Memory B cell (primary cell): Measurements from ENCODE around the gene SF3B6.
"Not testable (repeated sequence)": the region's sequence is repeated elsewhere in the genome, so short reads cannot be mapped to it uniquely, and the experiment has no call there.

Experiments used
- ATAC-seq: fragments of 150-1000 bp; cut with Tn5 transposase; 2 replicates; pipeline ENCODE4 v1.10.0; 2021; ENCODE audit warnings: low read depth, mild to moderate bottlenecking, moderate library complexity
- DNase-seq, 2 donors: peaks; one replicate each; pipeline ENCODE4 v3.0.0; 2022; ENCODE audit warnings: low spot score in 2 of 2
- H3K27ac Mint-ChIP-seq: one replicate; pipeline ENCODE4 v1.8.0; 2022; ENCODE audit warnings: mild to moderate bottlenecking, moderate library complexity, mixed read lengths
- H3K27me3 Mint-ChIP-seq: one replicate; pipeline ENCODE4 v1.8.0; 2022; ENCODE audit warnings: mixed read lengths
- H3K36me3 Mint-ChIP-seq: one replicate; pipeline ENCODE4 v1.8.0; 2022; ENCODE audit warnings: mild to moderate bottlenecking, mixed read lengths
- H3K4me1 Mint-ChIP-seq: one replicate; pipeline ENCODE4 v1.8.0; 2022; ENCODE audit warnings: mixed read lengths
- H3K4me3 Mint-ChIP-seq: one replicate; pipeline ENCODE4 v1.8.0; 2022; ENCODE audit warnings: mild to moderate bottlenecking, moderate library complexity, mixed read lengths
- H3K9me3 Mint-ChIP-seq: one replicate; pipeline ENCODE4 v1.8.0; 2022; ENCODE audit warnings: mixed read lengths

SF3B6 gene, protein sequence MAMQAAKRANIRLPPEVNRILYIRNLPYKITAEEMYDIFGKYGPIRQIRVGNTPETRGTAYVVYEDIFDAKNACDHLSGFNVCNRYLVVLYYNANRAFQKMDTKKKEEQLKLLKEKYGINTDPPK

DNA sequence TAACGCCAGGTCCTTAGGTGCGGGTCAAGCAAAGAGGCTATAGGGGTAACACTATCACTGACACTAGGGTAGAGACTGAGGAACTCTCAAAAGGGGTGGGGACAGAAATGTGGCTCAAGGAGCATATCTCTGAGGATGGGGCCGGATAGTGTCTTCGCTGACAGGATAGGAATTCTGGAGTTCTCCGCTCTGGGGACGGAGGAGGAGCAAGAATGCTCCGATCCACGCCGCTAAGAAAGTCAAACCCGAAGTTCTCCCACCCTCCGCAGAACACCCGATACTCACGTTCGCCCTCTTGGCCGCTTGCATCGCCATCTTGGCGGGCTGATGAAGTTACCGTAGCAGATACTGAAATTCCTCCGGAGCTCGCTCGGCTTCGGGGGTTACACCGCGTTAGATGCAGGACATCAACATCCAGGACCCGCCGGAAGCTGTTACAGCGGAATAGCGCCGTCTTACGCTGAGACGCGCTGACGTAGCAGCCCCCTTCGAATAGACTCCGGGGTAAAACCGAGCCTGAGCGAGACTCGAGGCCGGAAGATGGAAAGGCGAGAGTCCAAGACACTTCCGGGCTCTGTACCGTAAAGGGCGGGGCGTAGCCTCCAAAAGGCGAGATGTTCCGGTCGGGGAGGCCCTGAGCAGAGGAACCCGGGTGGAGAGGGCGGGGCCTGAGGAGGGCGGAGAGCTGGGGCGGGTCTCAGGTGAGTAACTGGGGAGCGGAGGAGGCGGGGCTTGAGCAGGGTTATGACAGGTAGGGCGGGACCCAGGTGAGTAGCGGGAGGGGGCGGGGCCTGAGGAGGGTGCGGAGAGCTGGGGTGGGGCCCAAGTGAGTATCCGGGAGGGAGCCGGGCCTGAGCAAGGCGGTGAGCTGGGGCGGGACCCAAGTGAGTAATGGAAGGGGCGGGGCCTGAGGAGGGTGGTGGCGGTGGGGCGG lies at the start of gene SF3B6:
SF3B6 (minus strand) TSS at position 412 of the 934 bp plus-strand sequence; CDS start at position 315, 97 bp downstream.
- ATAC-seq, result peak; percentile 79
- peaks cover 3% of the 10 kb centered on the region for H3K36me3 Mint-ChIP-seq
- H3K9me3 Mint-ChIP-seq, result no peaks in the 10 kb centered on the region
- peak; percentile 97 to 100 for DNase-seq
- H3K27ac Mint-ChIP-seq, result peak within 1 kb of the TSS; percentile 99
- H3K4me3 Mint-ChIP-seq, result peak within 1 kb of the TSS; percentile 99
- H3K4me1 Mint-ChIP-seq, result peaks cover 18% of the 10 kb centered on the region
- H3K27me3 Mint-ChIP-seq, result no peaks in the 10 kb centered on the region

DNA sequence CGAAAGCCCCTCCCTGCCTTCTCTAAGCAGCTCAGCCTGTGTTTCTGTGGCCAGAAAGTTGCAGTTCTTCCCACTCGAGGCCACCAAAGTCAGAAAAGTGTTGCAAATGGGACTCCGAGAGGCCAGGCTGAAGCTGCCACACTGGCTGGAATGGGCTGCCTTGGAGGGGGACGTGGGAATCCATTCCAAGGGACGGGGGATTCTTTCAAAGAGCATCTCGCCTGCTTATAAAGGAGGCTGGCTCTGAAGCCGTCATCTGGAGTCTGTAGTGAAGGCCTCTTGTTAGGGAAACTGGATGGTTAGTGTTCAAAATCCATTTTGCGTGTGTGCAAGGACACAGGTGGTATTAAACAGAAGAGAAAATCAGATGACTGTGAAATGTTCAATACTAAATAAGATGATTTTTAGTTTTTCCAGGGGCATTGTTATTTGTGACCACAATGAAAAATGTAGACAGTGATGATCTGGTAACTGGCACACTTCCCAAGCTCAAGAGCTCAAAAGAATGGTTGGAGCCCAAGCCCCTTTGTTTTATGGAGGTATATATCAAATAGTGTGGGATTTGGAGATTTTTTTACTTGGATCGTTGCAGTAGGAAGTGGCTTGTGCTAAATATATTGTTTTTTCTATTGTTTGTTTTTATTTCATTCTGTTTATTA lies 47.9 kb upstream of the SF3B6 start:
- ATAC-seq (no peak), DNase-seq (no peak)
- Mint-ChIP-seq H3K9me3 (no peaks in the 10 kb centered on the region), H3K27ac (peak overlapping the region; percentile 92), H3K4me1 (peaks cover 14% of the 10 kb centered on the region), H3K36me3 (no peaks in the 10 kb centered on the region), H3K27me3 (no peaks in the 10 kb centered on the region), H3K4me3 (peak overlapping the region; percentile 88)

DNA sequence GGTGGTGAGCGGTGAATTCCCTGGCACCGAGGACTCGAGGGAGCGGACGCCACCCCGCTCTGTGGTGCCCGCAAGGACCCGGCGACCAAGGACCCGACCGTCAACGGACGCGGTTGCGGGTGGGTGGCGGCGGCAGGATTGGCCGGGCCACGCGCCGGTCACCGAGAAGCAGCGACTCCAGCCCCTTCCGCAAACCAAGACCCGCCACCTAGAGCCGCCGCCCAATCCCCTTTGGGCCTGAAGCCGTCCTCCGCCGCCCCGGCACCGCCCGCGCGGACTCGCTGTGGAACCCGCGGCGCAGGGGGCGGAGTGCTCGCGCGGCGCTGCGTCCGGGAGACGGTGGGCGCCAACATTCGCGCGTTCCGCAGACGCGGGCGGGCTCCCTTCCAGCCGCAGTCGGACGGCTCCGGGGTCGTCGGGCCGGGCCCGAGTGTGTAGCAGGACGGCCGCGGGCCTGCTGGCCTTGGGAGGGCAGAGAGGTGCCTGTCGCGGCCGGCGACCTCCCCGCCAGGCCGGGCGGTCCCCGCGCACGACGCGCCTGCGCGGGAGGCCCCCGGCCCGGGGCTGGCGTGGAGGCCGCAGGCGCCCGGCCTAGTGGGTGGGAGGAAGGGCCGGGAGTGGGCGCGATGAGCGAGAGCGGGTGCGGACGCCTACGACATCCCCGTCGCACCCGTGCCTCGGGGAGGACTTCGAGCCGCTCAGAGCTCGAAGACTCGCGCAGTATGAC lies 47.2 kb upstream of the SF3B6 start, which contains the start of the genes FAM228B and PFN4:
FAM228B (plus strand) TSS at position 275 of the 727 bp plus-strand sequence. CDS start 893 bp downstream, outside the sequence.
PFN4 (minus strand) TSS at position 140 of the 727 bp plus-strand sequence. CDS start 799 bp downstream, outside the sequence.
- ATAC-seq (peak; percentile 89), DNase-seq (peak; percentile 65 to 73)
- H3K27me3 Mint-ChIP-seq, result no peaks in the 10 kb centered on the region
- peaks cover 14% of the 10 kb centered on the region for H3K4me1 Mint-ChIP-seq
- peak within 1 kb of the TSS; percentile 88 for H3K4me3 Mint-ChIP-seq
- no peaks in the 10 kb centered on the region for H3K9me3 Mint-ChIP-seq
- peak within 1 kb of the TSS; percentile 92 for H3K27ac Mint-ChIP-seq
- no peaks in the 10 kb centered on the region for H3K36me3 Mint-ChIP-seq

DNA sequence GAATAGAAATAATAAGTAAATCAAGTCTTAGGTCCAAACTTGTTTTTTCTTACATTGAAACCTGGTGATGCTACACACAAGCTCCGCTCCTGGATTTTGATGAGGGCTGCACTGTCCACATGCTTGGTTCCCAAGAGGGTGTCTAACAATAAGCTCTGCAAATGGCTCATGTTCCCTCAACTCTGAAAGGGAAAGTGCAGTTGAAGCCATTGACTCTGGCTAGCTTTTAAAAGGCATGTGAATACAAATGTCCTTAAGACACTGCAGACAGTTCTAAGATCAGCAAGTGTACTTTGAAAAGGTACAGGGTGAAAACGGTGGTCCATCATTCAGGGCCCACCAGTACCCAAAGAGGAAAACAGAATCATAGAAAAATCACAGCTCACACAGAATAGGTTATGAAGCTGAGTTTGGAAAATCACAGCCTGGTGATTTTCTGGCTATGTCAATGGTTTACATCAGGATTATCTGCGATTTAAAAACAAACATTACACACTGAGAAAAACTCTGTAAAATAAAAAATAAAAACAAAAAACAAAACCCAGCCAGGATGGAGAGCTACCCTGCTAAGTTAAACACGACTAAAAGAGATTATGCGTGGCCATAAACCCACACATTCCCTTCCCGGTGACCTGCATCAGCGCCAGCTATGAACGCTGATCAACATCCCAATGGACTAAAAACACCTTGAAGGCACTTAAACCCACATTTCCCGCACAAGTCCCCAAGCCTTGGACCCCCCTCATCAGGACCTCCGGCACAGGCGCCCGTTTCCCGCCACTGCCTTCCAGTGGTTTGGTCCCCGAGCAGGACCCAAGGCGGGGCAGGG lies 46.5 kb upstream of the SF3B6 start:
- ATAC-seq, result no peak
- peak overlapping the region; percentile 81 for H3K4me3 Mint-ChIP-seq
- peaks cover 14% of the 10 kb centered on the region for H3K4me1 Mint-ChIP-seq
- H3K36me3 Mint-ChIP-seq, result no peaks in the 10 kb centered on the region
- DNase-seq, result no peak
- peak overlapping the region; percentile 92 for H3K27ac Mint-ChIP-seq
- H3K27me3 Mint-ChIP-seq, result no peaks in the 10 kb centered on the region
- no peaks in the 10 kb centered on the region for H3K9me3 Mint-ChIP-seq

DNA sequence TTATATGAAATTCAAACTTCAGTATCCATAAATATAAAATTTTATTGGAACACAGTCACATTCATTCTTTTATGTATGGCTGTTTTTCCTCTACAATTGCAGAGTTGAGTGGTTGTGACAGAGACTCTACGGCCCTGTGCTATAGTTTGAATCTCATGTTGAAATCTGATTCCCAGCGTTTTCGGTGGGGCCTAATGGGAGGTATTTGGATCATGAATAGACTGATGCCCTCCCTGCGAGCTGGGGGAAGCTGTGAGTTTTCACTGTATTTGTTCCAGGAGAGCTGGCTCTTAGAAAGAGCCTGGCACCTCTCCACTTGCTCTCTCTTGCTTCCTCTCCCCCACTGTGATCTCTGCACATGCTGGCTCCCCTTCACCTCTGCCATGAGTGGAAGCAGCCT lies 45.3 kb upstream of the SF3B6 start:
- H3K4me1 Mint-ChIP-seq, result peaks cover 14% of the 10 kb centered on the region
- no peak overlapping the region for H3K27ac Mint-ChIP-seq
- no peak overlapping the region for H3K4me3 Mint-ChIP-seq

DNA sequence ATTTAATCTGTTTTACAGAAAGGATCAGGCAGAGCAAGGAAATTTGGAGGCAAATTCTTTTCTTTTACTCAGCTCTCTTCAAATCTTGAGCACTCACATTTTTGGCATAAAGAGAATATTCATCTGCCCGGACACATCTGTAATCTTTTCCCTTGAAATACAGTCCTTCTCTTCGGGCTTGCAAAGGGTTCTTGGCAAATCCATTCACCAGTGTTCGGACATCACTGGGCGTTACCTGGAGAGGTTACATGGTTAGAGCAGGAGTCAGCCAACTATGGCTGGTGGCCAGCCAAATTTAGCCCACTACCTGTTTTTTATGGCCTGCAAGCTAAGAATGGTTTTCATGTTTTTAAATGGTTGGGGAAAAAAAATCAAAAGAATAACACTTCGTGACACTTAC lies 44.9 kb upstream of the SF3B6 start:
- no peak overlapping the region for H3K4me3 Mint-ChIP-seq
- H3K27ac Mint-ChIP-seq, result no peak overlapping the region
- H3K27me3 Mint-ChIP-seq, result no peaks in the 10 kb centered on the region

More for the DNA sequence above, 45.3 kb upstream of the SF3B6 start:
- DNase-seq, result no peak
- H3K36me3 Mint-ChIP-seq, result no peaks in the 10 kb centered on the region
- H3K27me3 Mint-ChIP-seq, result no peaks in the 10 kb centered on the region
- ATAC-seq, result no peak
- no peaks in the 10 kb centered on the region for H3K9me3 Mint-ChIP-seq

DNA sequence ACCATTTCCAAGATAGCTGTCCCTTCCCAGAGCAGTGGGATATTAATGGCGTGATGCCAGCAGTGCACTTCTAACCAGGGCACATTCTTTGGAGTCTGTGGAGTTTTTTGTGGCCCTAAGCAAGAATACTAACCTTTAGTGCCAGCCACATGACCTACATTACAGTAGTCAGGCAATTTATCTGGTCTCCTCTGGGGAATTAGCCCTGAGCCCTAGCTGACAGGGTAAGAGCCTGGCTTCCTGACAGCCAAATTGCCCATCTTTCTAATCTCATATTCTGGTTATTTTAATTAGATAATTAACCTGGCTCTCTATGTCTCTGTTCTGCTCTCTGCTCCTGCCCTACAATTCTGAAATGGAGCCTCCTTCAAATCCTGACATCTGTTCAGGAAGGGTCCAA lies 41.8 kb upstream of the SF3B6 start:
- H3K4me3 Mint-ChIP-seq, result no peak overlapping the region
- H3K27ac Mint-ChIP-seq, result no peak overlapping the region
- no peaks in the 10 kb centered on the region for H3K9me3 Mint-ChIP-seq
- peaks cover 2% of the 10 kb centered on the region for H3K36me3 Mint-ChIP-seq
- DNase-seq (no peak), ATAC-seq (no peak)
- no peaks in the 10 kb centered on the region for H3K27me3 Mint-ChIP-seq
- H3K4me1 Mint-ChIP-seq, result peaks cover 3% of the 10 kb centered on the region

More for the DNA sequence above, 44.9 kb upstream of the SF3B6 start:
- H3K36me3 Mint-ChIP-seq, result no peaks in the 10 kb centered on the region
- no peaks in the 10 kb centered on the region for H3K9me3 Mint-ChIP-seq
- DNase-seq (no peak), ATAC-seq (no peak)
- peaks cover 14% of the 10 kb centered on the region for H3K4me1 Mint-ChIP-seq

DNA sequence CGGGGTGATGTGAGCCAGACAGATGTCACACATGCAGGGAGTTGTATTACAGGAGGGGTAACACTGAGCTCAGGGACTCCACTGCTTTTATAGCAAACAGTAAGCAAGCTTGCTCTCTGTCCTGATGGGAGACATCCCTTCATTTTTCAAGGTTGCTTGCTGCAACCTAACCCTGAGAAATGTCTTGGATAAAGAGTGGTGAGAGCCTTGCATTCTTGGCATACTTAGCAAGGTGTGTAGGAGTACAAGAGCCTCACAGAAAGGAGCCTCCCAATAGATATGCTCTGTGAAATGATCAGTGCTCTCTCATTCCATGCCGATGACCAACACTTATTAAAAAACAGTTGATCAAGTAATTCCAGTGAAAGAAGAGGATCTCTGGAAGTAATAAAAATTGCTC lies 38.9 kb upstream of the SF3B6 start:
- H3K27ac Mint-ChIP-seq, result no peak overlapping the region
- H3K4me3 Mint-ChIP-seq, result no peak overlapping the region
- no peaks in the 10 kb centered on the region for H3K27me3 Mint-ChIP-seq
- DNase-seq (no peak), ATAC-seq (no peak)
- no peaks in the 10 kb centered on the region for H3K9me3 Mint-ChIP-seq
- no peaks in the 10 kb centered on the region for H3K4me1 Mint-ChIP-seq
- H3K36me3 Mint-ChIP-seq, result peaks cover 5% of the 10 kb centered on the region

DNA sequence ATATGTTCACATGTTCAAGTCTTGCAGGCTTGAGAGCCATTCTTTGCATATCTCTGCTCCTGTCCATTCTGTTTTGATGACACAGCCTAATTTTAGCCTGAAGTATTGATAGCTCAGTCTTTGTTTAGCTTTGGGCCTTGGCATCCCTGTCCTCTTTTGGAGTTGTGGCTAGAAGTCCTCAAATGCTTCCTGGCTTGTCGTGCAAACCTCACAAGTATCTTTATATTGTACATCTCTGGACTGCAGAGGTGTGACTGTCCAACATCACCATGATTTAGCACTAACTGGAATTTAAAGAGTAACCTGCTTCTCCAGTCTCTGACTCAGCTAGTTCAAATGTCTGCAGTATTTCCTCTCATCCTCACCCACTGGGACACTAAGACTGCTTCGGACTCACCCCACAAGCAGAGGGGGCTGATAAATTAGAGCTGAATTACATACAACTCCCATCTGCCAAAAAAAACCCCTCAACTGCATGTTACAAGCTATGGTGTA lies 35.3 kb upstream of the SF3B6 start:
- Mint-ChIP-seq H3K27ac (peak overlapping the region; percentile 12), H3K27me3 (no peaks in the 10 kb centered on the region)

DNA sequence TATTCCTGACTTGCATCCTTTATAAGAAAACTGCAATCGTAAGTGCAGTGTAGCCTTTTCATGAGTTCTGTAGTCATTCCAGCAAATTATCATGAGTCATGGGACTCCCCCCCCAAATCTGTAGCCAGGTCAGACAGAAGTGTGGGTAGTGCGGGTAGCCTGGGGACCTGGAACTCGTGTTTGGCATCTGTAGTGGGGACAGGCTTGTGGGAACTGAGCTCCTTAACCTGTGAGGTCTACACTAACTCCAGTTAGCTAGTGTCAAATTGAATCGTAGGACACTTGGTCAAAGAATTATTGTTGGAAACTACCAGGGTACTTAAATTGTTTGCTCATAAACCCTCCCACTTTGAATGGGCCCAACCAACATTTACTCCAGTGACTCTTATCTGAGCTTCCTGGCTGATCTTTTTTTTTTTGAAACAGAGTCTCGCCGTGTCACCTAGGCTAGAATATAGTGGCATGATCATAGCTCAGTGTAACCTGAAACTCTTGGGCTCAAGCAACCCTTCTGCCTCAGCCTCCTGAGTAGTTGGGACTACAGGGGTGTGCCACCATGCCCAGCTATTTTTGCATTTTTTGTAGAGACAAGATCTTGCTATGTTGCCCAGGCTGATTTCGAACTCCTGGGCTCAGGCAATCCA lies 34.7 kb upstream of the SF3B6 start:
- Mint-ChIP-seq H3K36me3 (peaks cover 10% of the 10 kb centered on the region), H3K9me3 (peaks cover 10% of the 10 kb centered on the region), H3K4me1 (no peaks in the 10 kb centered on the region), H3K27me3 (no peaks in the 10 kb centered on the region), H3K27ac (no peak overlapping the region), H3K4me3 (no peak overlapping the region)
- ATAC-seq (no peak), DNase-seq (no peak)

More for the DNA sequence above, 35.3 kb upstream of the SF3B6 start:
- Mint-ChIP-seq H3K9me3 (peaks cover 10% of the 10 kb centered on the region), H3K4me3 (no peak overlapping the region), H3K36me3 (peaks cover 10% of the 10 kb centered on the region), H3K4me1 (no peaks in the 10 kb centered on the region)
- DNase-seq (no peak), ATAC-seq (no peak)

DNA sequence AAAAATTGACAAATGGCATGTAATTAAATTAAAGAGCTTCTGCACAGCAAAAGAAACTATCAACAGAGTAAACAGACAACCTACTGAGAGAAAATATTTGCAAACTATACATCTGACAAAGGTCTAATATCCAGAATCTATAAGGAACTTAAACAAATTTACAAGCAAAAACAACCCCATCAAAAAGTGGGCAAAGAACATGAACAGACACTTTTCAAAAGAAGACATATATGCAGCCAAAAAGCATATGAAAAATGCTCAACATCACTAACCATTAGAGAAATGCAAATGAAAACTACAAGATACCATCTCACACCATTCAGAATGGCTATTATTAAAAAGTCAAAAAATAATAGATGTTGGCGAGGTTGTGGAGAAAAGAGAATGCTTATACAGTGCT lies 33.3 kb upstream of the SF3B6 start:
- Mint-ChIP-seq H3K27ac (peak overlapping the region; percentile 38), H3K36me3 (peaks cover 16% of the 10 kb centered on the region), H3K9me3 (peaks cover 14% of the 10 kb centered on the region)
- H3K4me1 Mint-ChIP-seq, ATAC-seq, H3K27me3 Mint-ChIP-seq, H3K4me3 Mint-ChIP-seq, DNase-seq: not testable (repeated sequence)

DNA sequence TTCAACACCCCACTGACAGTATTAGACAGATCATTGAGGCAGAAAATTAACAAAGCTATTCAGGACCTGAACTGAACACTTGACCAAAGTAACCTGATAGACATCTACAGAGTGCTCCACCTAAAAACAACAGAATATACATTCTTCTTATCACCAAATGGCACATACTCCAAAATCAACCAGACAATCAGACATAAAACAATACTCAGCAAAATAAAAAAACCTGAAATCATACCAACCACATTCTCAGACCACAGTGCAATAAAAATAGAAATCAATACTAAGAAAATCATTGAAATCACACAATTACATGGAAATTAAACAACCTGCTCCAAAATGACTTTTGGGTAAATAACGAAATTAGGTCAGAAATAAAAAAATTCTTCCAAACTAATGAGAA lies 31.2 kb upstream of the SF3B6 start:
- H3K9me3 Mint-ChIP-seq, result peaks cover 14% of the 10 kb centered on the region
- no peak overlapping the region for H3K4me3 Mint-ChIP-seq
- no peak for DNase-seq
- no peak for ATAC-seq
- H3K4me1 Mint-ChIP-seq, result peaks cover 14% of the 10 kb centered on the region
- H3K27ac Mint-ChIP-seq, result no peak overlapping the region
- peaks cover 16% of the 10 kb centered on the region for H3K36me3 Mint-ChIP-seq
- no peaks in the 10 kb centered on the region for H3K27me3 Mint-ChIP-seq
